ENCODE results near the gene PHF20. TPM values are rescaled to one million over a fixed set of nuclear protein-coding genes. Genes with fewer than 3 reads are reported as not detected.

The PHF20 gene
- polyA plus RNA-seq, 3 donors, result 54.7 to 78.2 (median 73.6) TPM

GRCh38 chr20:35984382-35984781 is 212.6 kb downstream of the PHF20 start:
- WGBS (ENCODE audit: insufficient coverage), result 33% methylated on average over 2 of the region's 6 CpGs
- Histone ChIP-seq H3K27me3 (ENCODE audit: control insufficient read depth in 2 of 2, insufficient read depth in 2 of 2, low read length in 2 of 2) (no peaks in the 10 kb centered on the region), H3K9ac (ENCODE audit: insufficient read depth, low read length, poor library complexity, severe bottlenecking) (no peak overlapping the region), H3K36me3 (replicated peaks in 1 of 2; ENCODE audit: control insufficient read depth in 1 of 2, insufficient read depth in 2 of 2, low read length in 2 of 2) (no peaks in the 10 kb centered on the region), H3K9me3 (replicated peaks in 1 of 2; ENCODE audit: control insufficient read depth in 1 of 2, insufficient read depth in 1 of 2, low read length in 2 of 2) (no peaks in the 10 kb centered on the region), H3K4me2 (replicated peaks; ENCODE audit: extremely low read depth, low read length, poor library complexity, severe bottlenecking) (no peak overlapping the region), H3K4me1 (ENCODE audit: control insufficient read depth in 1 of 2, insufficient read depth in 2 of 2, low read length in 2 of 2) (peaks cover 13 to 22% of the 10 kb centered on the region in 2 donors), H3K79me2 (ENCODE audit: insufficient read depth, low read length) (no peaks in the 10 kb centered on the region), H2AFZ (ENCODE audit: insufficient read depth, low read depth, low read length, poor library complexity, severe bottlenecking) (peak overlapping the region; percentile 70), H3K4me3 (replicated peaks in 1 of 3; ENCODE audit: low read depth in 2 of 3, low read length in 3 of 3) (no peak overlapping the region), H3K27ac (ENCODE audit: low read depth in 1 of 2, low read length in 2 of 2) (peak overlapping the region in 1 of 2 donors; percentile 23), H4K20me1 (ENCODE audit: insufficient read depth, low read length) (no peaks in the 10 kb centered on the region)
- no peak for DNase-seq
- intact Hi-C loops (cut with micrococcal nuclease), result no loop called here
- Mint-ChIP-seq H3K27ac (peak overlapping the region in 2 of 7 donors; percentile 57 to 66), H3K9me3 (peaks cover 0 to 3% (median 0%) of the 10 kb centered on the region in 7 donors), H3K4me1 (peaks cover 22% of the 10 kb centered on the region), H3K27me3 (ENCODE audit: low read depth in 3 of 3) (peaks cover 8 to 11% (median 9%) of the 10 kb centered on the region in 3 donors), H3K36me3 (no peaks in the 10 kb centered on the region), H3K4me3 (peak overlapping the region in 1 of 2 donors; percentile 26)
- TF ChIP-seq CTCF (IDR thresholded peaks at IDR 0.05), result no peak

- TF ChIP-seq CTCF (IDR thresholded peaks at IDR 0.05), result no peak
- DNase-seq, result no peak
- no peak overlapping the region for H3K27ac ChIP-seq (ENCODE audit: low read depth in 1 of 2, low read length in 2 of 2)
- no peak overlapping the region for H3K4me2 ChIP-seq (replicated peaks; ENCODE audit: extremely low read depth, low read length, poor library complexity, severe bottlenecking)
- Mint-ChIP-seq H3K36me3 (no peaks in the 10 kb centered on the region), H3K4me1 (peaks cover 18% of the 10 kb centered on the region), H3K27me3 (ENCODE audit: low read depth in 3 of 3) (peaks cover 7 to 13% (median 10%) of the 10 kb centered on the region in 3 donors), H3K9me3 (peaks cover 0 to 3% (median 0%) of the 10 kb centered on the region in 7 donors), H3K4me3 (no peak overlapping the region), H3K27ac (no peak overlapping the region)
- peaks cover 8 to 17% of the 10 kb centered on the region in 2 donors for H3K4me1 ChIP-seq (ENCODE audit: control insufficient read depth in 1 of 2, insufficient read depth in 2 of 2, low read length in 2 of 2)
- no peaks in the 10 kb centered on the region for H3K27me3 ChIP-seq (ENCODE audit: control insufficient read depth in 2 of 2, insufficient read depth in 2 of 2, low read length in 2 of 2)
- H2AFZ ChIP-seq (ENCODE audit: insufficient read depth, low read depth, low read length, poor library complexity, severe bottlenecking), result no peak overlapping the region
- 86% methylated on average over 1 of the region's 2 CpGs for WGBS (ENCODE audit: insufficient coverage)
- no peaks in the 10 kb centered on the region for H3K79me2 ChIP-seq (ENCODE audit: insufficient read depth, low read length)
- intact Hi-C loops (cut with micrococcal nuclease), result no loop called here
- no peaks in the 10 kb centered on the region for H3K36me3 ChIP-seq (replicated peaks in 1 of 2; ENCODE audit: control insufficient read depth in 1 of 2, insufficient read depth in 2 of 2, low read length in 2 of 2)
- no peaks in the 10 kb centered on the region for H4K20me1 ChIP-seq (ENCODE audit: insufficient read depth, low read length)
- H3K4me3 ChIP-seq (replicated peaks in 1 of 3; ENCODE audit: low read depth in 2 of 3, low read length in 3 of 3), result no peak overlapping the region
- H3K9ac ChIP-seq (ENCODE audit: insufficient read depth, low read length, poor library complexity, severe bottlenecking), result no peak overlapping the region
- H3K9me3 ChIP-seq (replicated peaks in 1 of 2; ENCODE audit: control insufficient read depth in 1 of 2, insufficient read depth in 1 of 2, low read length in 2 of 2), result no peaks in the 10 kb centered on the region
Measured at GRCh38 chr20:35985806-35986205, 214.0 kb downstream of the PHF20 start.
